ENCODE results near the gene NAV3. TPM values are rescaled to one million over a fixed set of nuclear protein-coding genes. Genes with fewer than 3 reads are reported as not detected.

Gene NAV3
- 3.6 and 9.6 TPM in 2 replicates for total RNA-seq (2014; rRNA removed; shearing (Covaris generic))

- no peak for DNase-seq (ENCODE audit: low spot score)
These were observed at the start of gene NAV3 for GRCh38 chr12:77830583-77831351. Gene NAV3 (plus strand): TSS chr12:77830894. CDS start chr12:77831462, 568 bp downstream.

- DNase-seq (ENCODE audit: low spot score) = no peak
These were observed 48.7 kb upstream of the NAV3 start for GRCh38 chr12:77782034-77782433.

GRCh38 chr12:77782766-77783165, 47.9 kb upstream of the NAV3 start:
- DNase-seq (ENCODE audit: low spot score) = no peak

- DNase-seq (ENCODE audit: low spot score) = no peak
These were observed 45.5 kb upstream of the NAV3 start for GRCh38 chr12:77785211-77785610.

GRCh38 chr12:77786675-77787074, 44.0 kb upstream of the NAV3 start:
- DNase-seq (ENCODE audit: low spot score) = no peak

GRCh38 chr12:77788231-77789168, 42.2 kb upstream of the NAV3 start:
- no peak for DNase-seq (ENCODE audit: low spot score)

- DNase-seq (ENCODE audit: low spot score) = no peak
These were observed 35.0 kb upstream of the NAV3 start for GRCh38 chr12:77795699-77796098.

GRCh38 chr12:77796775-77797174, 33.9 kb upstream of the NAV3 start:
- peak; percentile 37 for DNase-seq (ENCODE audit: low spot score)

- no peak for DNase-seq (ENCODE audit: low spot score)
These were observed 30.2 kb upstream of the NAV3 start for GRCh38 chr12:77800501-77800900.

GRCh38 chr12:77808534-77808933, 22.2 kb upstream of the NAV3 start:
- no peak for DNase-seq (ENCODE audit: low spot score)

GRCh38 chr12:77813558-77813957, 17.1 kb upstream of the NAV3 start:
- DNase-seq (ENCODE audit: low spot score) = no peak

- no peak for DNase-seq (ENCODE audit: low spot score)
These were observed 16.3 kb upstream of the NAV3 start for GRCh38 chr12:77814386-77814785.

- DNase-seq (ENCODE audit: low spot score) = no peak
These were observed 14.5 kb upstream of the NAV3 start for GRCh38 chr12:77816196-77816595.

- DNase-seq (ENCODE audit: low spot score) = no peak
These were observed 13.4 kb upstream of the NAV3 start for GRCh38 chr12:77817276-77817675.

- no peak for DNase-seq (ENCODE audit: low spot score)
These were observed 12.3 kb upstream of the NAV3 start for GRCh38 chr12:77818351-77818750.

- no peak for DNase-seq (ENCODE audit: low spot score)
These were observed 8.9 kb upstream of the NAV3 start for GRCh38 chr12:77821699-77822203.

- no peak for DNase-seq (ENCODE audit: low spot score)
These were observed 2.6 kb downstream of the NAV3 start for GRCh38 chr12:77833329-77833728.

GRCh38 chr12:77834618-77835017, 3.9 kb downstream of the NAV3 start:
- DNase-seq (ENCODE audit: low spot score) = no peak

GRCh38 chr12:77835969-77836368, 5.3 kb downstream of the NAV3 start:
- no peak for DNase-seq (ENCODE audit: low spot score)

GRCh38 chr12:77837876-77838291, 7.2 kb downstream of the NAV3 start:
- DNase-seq (ENCODE audit: low spot score) = no peak

GRCh38 chr12:77841521-77841920, 10.8 kb downstream of the NAV3 start:
- no peak for DNase-seq (ENCODE audit: low spot score)

- DNase-seq (ENCODE audit: low spot score) = no peak
These were observed 11.7 kb downstream of the NAV3 start for GRCh38 chr12:77842430-77842829.

GRCh38 chr12:77845831-77846230, 15.1 kb downstream of the NAV3 start:
- DNase-seq (ENCODE audit: low spot score) = no peak
